HepG2 (cell line): Measurements from ENCODE around the gene APOL2. TPM values are rescaled to one million over a fixed set of nuclear protein-coding genes. Genes with fewer than 3 reads are reported as not detected.

Source experiments
- ATAC-seq: fragments of 200-7000 bp; cut with Tn5 transposase; 3 replicates; pipeline ENCODE4 v1.9.1; 2020; ENCODE audit warnings: mild to moderate bottlenecking, moderate library complexity
- BruUV-seq: library from RNA; stranded (reverse); fragments of 400-500 nt; replicated peaks from 2 replicates; lab custom pipeline; 2021; lab: Mats Ljungman, UMichigan
- CTCF ChIA-PET: fragments of 300-600 bp; formaldehyde crosslinking; extraction: SDS; loops from one replicate; lab custom pipeline; 2021; ENCODE audit warnings: low total read pairs, inconsistent platforms, low intra/inter-chr PET ratio; lab: Yijun Ruan, JAX
- POLR2A ChIA-PET: fragments of 350-600 bp; sonication (Branson Sonifier 250); formaldehyde crosslinking; loops from one replicate; lab custom pipeline; 2020; ENCODE audit warnings: antibody characterized with exemption, inconsistent platforms; lab: Yijun Ruan, JAX
- DNase-seq: peaks from one replicate; pipeline ENCODE4 v3.0.0-alpha.2; 2015; ENCODE audit warnings: low spot score
- FAIRE-seq: peaks from 3 replicates; lab custom pipeline; 2011; peaks lifted over from hg19 to GRCh38; lab: Jason Lieb, UNC
- H2AFZ ChIP-seq: one replicate; pipeline ENCODE4 v1.6.1; 2011; ENCODE audit warnings: low read length, inconsistent platforms
- H3K27ac ChIP-seq: fragments of 300-600 bp; 3 replicates; pipeline ENCODE4 v1.8.0; 2011; ENCODE audit warnings: mixed run types, mild to moderate bottlenecking, mixed read lengths, low read length, inconsistent platforms; ENCODE audit not compliant: insufficient read depth; ENCODE audit errors: extremely low read length
- H3K27me3 ChIP-seq, 2 experiments: fragments of 200-600 bp in 1 of 2; 2 replicates in 1 of 2; 3 replicates in 1 of 2; pipeline versions ENCODE4 v1.6.0 to v1.8.0; 2011; ENCODE audit warnings: low read length in 2 of 2, mild to moderate bottlenecking in 2 of 2, moderate library complexity in 2 of 2, inconsistent platforms in 1 of 2; ENCODE audit not compliant: insufficient read depth in 2 of 2, control insufficient read depth in 1 of 2
- H3K36me3 ChIP-seq, 2 experiments: fragments of 200-600 bp in 1 of 2; replicated peaks in 1 of 2; 2 replicates in 1 of 2; 3 replicates in 1 of 2; pipeline versions ENCODE4 v1.5.1 to v1.8.0; 2011; ENCODE audit warnings: low read length in 2 of 2, inconsistent platforms in 1 of 2; ENCODE audit not compliant: insufficient read depth in 2 of 2, control insufficient read depth in 1 of 2
- H3K4me1 ChIP-seq: 2 replicates; pipeline ENCODE4 v1.5.1; 2012; ENCODE audit warnings: low read length, inconsistent platforms; ENCODE audit not compliant: insufficient read depth
- H3K4me2 ChIP-seq: 2 replicates; pipeline ENCODE4 v1.6.0; 2011; ENCODE audit warnings: low read depth, low read length, inconsistent platforms
- H3K4me3 ChIP-seq, 3 experiments: fragments of 200-600 bp in 1 of 3; sonication (generic), shearing (Covaris generic) in 1 of 3; replicated peaks in 1 of 3; 2 replicates each; pipeline ENCODE4 v1.5.1; 2011 to 2016; ENCODE audit warnings: low read length in 3 of 3, inconsistent platforms in 2 of 3, low read depth in 2 of 3, mild to moderate bottlenecking in 2 of 3, control low read depth in 1 of 3, mixed read lengths in 1 of 3; ENCODE audit not compliant: insufficient read depth in 1 of 3
- H3K79me2 ChIP-seq: one replicate; pipeline ENCODE4 v1.6.1; 2011; ENCODE audit warnings: low read length, inconsistent platforms; ENCODE audit not compliant: insufficient read depth
- H3K9ac ChIP-seq: 2 replicates; pipeline ENCODE4 v1.6.0; 2011; ENCODE audit warnings: mild to moderate bottlenecking, low read depth, low read length, inconsistent platforms; ENCODE audit not compliant: insufficient read depth
- H3K9me3 ChIP-seq: 2 replicates; pipeline ENCODE4 v1.5.1; 2012; ENCODE audit warnings: mild to moderate bottlenecking, low read length
- H4K20me1 ChIP-seq: 2 replicates; pipeline ENCODE4 v1.6.0; 2011; ENCODE audit warnings: inconsistent platforms, mild to moderate bottlenecking, low read length, moderate library complexity; ENCODE audit not compliant: insufficient read depth
- BCLAF1 ChIP-seq: fragments of 450-650 bp; IDR thresholded peaks from 2 replicates; pipeline ENCODE4 v1.6.1; 2017; ENCODE audit warnings: mild to moderate bottlenecking
- FOXP1 ChIP-seq, 2 experiments: fragments of 450-650 bp in 1 of 2; IDR thresholded peaks; 2 replicates each; pipeline ENCODE4 v1.6.1; 2017 to 2018; ENCODE audit warnings: antibody characterized with exemption in 1 of 2
- NR3C1 ChIP-seq: sonication (generic); formaldehyde crosslinking; IDR thresholded peaks from 2 replicates; pipeline ENCODE4 v1.4.0; 2020; ENCODE audit warnings: missing genetic modification reagents
- YEATS4 ChIP-seq: sonication (generic); formaldehyde crosslinking; IDR thresholded peaks from 2 replicates; pipeline ENCODE4 v1.4.0; 2020; ENCODE audit warnings: missing genetic modification reagents, borderline replicate concordance
- ZBED4 ChIP-seq: sonication (generic); formaldehyde crosslinking; IDR thresholded peaks from 2 replicates; pipeline ENCODE4 v1.4.0; 2020; ENCODE audit warnings: missing genetic modification reagents, borderline replicate concordance
- ZBTB14 ChIP-seq: sonication (generic); formaldehyde crosslinking; IDR thresholded peaks from 2 replicates; pipeline ENCODE4 v1.4.0; 2020; ENCODE audit warnings: missing genetic modification reagents
- ZNF343 ChIP-seq: sonication (generic); formaldehyde crosslinking; IDR thresholded peaks from 2 replicates; pipeline ENCODE4 v1.4.0; 2020; ENCODE audit warnings: mild to moderate bottlenecking, missing genetic modification reagents
- ZNF550 ChIP-seq: sonication (generic); formaldehyde crosslinking; IDR thresholded peaks from 2 replicates; pipeline ENCODE4 v1.4.0; 2020; ENCODE audit warnings: mild to moderate bottlenecking, missing genetic modification reagents, borderline replicate concordance
- ZNF562 ChIP-seq: sonication (generic); formaldehyde crosslinking; IDR thresholded peaks from 2 replicates; pipeline ENCODE4 v1.8.0; 2022; ENCODE audit warnings: missing genetic modification reagents, borderline replicate concordance
- ZNF644 ChIP-seq: IDR thresholded peaks from 2 replicates; pipeline ENCODE4 v1.6.1; 2016; ENCODE audit warnings: low read depth
- WGBS: methylation state at CpG from one replicate; pipeline ENCODE4 v1.1.6; 2017; ENCODE audit warnings: low lambda C conversion rate; 5-methylcytosine and 5-hydroxymethylcytosine counted together
- in situ Hi-C: cut with HindIII; loops from 2 replicates; pipeline ENCODE4 v1.10.0; 2017; ENCODE audit warnings: low pct_unique_long_range_greater_than_20kb; ENCODE audit not compliant: extremely low pct_ligation_motif_present
- intact Hi-C: fragments of 100-400 bp; cut with micrococcal nuclease; formaldehyde crosslinking; loops from one replicate; pipeline ENCODE4 v1.10.0; 2022; ENCODE audit not compliant: unreplicated experiment
- polyA plus RNA-seq, 8 experiments: library from polyadenylated mRNA; depleted of rRNA in 3 of 8; stranded (reverse) in 7 of 8; unstranded in 1 of 8; fragments of >200 nt; fragmentation: Illumina TruSeq in 4 of 8; extraction: Trizol in 4 of 8; gene quantifications; 2 replicates each; pipeline versions ENCODE4 v1.2.1 to v1.2.3, GENCODE V29; 2011 to 2016; ENCODE audit warnings: low read depth in 4 of 8, missing spikeins in 1 of 8, mixed read lengths in 1 of 8; ENCODE audit not compliant: insufficient read depth in 1 of 8
- total RNA-seq, 5 experiments: library from RNA; depleted of rRNA; stranded (reverse); fragments of >200 nt; fragmentation: Illumina TruSeq; extraction: Trizol; gene quantifications; 2 replicates each; pipeline ENCODE4 v1.2.3, GENCODE V29; 2016; ENCODE audit warnings: low read depth in 1 of 5

APOL2 gene
- total and polyA plus RNA-seq, 2 of the 13 experiments (the other 11 are each of a cell fraction or from before 2014, with no cell fraction given) = 28.7 to 51.2 TPM

GRCh38 chr22:36184433-36185025 lies 54.8 kb downstream of the APOL2 start:
- Histone ChIP-seq H3K79me2 (no peaks in the 10 kb centered on the region), H3K9ac (no peak overlapping the region), H3K9me3 (no peaks in the 10 kb centered on the region), H3K27me3 (peaks cover 3 to 21% of the 10 kb centered on the region in 2 experiments; a peak in 4 of 5 replicates), H3K4me1 (no peaks in the 10 kb centered on the region), H3K4me3 (no peak overlapping the region), H3K4me2 (no peak overlapping the region), H3K27ac (no peak overlapping the region), H2AFZ (no peak overlapping the region), H3K36me3 (no peaks in the 10 kb centered on the region), H4K20me1 (no peaks in the 10 kb centered on the region)
- in situ Hi-C loops = loop anchor here (5.0 kb wide), 1 partner anchor 42 kb away; no protein-coding TSS in a partner anchor
- ATAC-seq (no peak), FAIRE-seq (no peak), DNase-seq (no peak)
- intact Hi-C loops = no loop called here
- no TSS peak for BruUV-seq
- WGBS = 60% methylated on average over 10 of the region's 10 CpGs
- TF ChIP-seq BCLAF1 (no peak), FOXP1 (IDR thresholded peaks at IDR 0.05) (no peak), FOXP1 (CRISPR knock-in tag; IDR thresholded peaks at IDR 0.05) (no peak), ZBED4 (no peak), YEATS4 (CRISPR knock-in tag) (no peak), ZNF562 (CRISPR knock-in tag) (no peak), NR3C1 (CRISPR knock-in tag) (no peak), ZNF550 (CRISPR knock-in tag) (no peak), ZNF644 (no peak), ZNF343 (CRISPR knock-in tag) (no peak), ZBTB14 (no peak)
- ChIA-PET CTCF (no interaction called here), POLR2A (no interaction called here)
